Measurements from ENCODE around the gene MRPL41.
"Not testable (repeated sequence)": the region's sequence is repeated elsewhere in the genome, so short reads cannot be mapped to it uniquely, and the experiment has no call there.

Gene MRPL41

GRCh38 chr9:137554349-137554748 lies 2.7 kb downstream of the MRPL41 start:
- no peak for DNase-seq

DNA sequence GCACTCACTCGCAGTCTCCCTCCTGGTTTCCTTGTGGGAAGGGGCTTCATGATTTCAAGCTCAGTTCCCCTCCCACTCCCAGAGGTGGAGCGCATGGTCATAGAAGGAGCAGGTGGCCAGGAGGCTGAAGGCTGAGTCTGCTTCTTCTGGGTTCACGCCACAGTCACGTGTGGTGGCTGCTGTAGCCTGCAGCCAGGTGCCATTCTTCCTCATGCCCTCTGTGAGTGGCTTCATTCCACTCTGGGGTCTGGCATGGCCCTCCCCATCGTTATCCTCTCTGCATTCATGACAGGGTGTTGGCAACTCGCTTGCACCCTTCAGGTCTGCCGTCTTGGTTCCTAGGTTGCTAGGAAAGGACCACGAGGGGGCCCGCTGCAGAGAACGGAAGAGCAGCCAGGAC lies 3.5 kb downstream of the MRPL41 start:
- DNase-seq, result no peak

- no peak for DNase-seq
Observed at GRCh38 chr9:137556069-137556838, 4.6 kb downstream of the MRPL41 start.

DNA sequence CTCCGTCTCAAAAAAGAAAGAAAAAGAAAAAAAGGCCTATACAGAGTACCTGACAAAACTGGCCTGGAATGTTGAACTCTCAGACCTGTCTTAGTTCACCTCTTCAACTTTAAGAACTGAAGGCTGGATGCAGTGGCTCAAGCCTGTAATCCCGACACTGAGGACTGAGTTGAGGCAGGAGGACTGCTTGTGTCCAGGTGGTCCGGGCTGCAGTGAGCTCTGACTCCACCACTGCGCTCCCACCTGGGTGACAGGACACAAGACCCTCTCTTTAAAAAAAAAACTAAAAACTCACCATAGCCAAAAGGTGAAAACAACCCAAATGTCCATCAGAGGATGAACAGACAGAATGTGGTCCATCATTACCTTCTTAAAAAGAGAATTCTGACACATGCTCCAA lies 6.4 kb downstream of the MRPL41 start:
- no peak for DNase-seq

DNA sequence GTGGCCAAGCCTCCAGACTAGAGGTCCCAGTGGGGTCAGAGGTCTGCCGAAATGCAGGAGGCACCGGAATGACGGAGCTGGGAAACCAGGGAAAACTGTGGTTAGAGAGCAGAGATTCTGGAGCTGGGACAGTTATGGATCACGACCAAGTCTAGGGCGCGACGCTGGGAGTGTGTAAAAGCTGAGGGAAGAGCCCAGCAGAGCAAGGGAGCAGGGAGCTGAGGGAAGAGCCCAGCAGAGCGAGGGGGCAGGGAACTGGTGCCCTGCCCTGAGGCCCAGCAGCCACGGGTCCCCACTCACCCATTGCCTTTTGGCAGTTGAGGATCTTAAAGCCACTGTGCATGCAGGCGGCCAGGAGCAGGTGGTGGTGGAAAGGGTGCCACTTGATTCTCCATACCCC lies 12.5 kb downstream of the MRPL41 start:
- DNase-seq, result no peak

DNA sequence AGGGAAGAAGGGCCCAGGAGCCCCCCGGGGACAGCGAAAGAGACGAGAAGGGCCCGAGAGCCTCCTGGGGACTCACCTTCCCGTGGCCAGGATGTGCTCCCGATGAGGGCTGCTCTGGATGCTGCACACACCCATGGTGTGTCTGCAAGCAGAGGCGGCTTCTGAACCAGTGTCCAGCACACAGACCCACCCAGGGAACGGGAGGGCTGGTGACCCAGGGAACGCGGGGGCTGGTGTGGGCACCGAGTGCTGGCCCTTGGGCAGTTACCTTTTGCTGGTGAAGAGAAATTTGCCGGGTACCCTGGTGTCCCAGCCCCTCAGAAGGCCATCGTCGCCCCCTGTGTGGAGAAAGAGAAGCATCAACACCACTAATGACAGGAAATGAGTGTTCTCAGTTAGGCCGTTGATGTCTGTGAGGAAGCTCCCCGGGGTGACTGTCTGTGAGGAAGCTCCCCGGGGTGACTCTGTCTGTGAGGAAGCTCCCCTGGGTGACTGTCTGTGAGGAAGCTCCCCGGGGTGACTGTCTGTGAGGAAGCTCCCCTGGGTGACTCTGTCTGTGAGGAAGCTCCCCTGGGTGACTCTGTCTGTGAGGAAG lies 13.2 kb downstream of the MRPL41 start:
- no peak for DNase-seq

DNA sequence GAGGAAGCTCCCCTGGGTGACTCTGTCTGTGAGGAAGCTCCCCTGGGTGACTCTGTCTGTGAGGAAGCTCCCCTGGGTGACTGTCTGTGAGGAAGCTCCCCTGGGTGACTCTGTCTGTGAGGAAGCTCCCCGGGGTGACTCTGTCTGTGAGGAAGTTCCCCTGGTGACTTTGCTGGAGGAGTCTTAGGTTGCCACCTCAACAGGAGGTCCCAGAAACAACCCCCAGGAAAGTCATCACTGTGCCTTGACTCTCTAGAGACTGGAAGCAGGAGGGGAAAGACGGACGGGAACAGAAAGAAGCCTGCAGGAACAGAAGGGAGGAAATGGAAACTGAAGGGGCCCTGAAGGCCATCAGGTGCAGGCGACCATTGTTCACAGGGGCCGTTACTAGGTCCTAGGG lies 16.8 kb downstream of the MRPL41 start:
- not testable (repeated sequence) for DNase-seq

- DNase-seq, result no peak
Observed at GRCh38 chr9:137569609-137570203, 18.0 kb downstream of the MRPL41 start.

- DNase-seq, result no peak
Observed at GRCh38 chr9:137570566-137570965, 18.9 kb downstream of the MRPL41 start.

DNA sequence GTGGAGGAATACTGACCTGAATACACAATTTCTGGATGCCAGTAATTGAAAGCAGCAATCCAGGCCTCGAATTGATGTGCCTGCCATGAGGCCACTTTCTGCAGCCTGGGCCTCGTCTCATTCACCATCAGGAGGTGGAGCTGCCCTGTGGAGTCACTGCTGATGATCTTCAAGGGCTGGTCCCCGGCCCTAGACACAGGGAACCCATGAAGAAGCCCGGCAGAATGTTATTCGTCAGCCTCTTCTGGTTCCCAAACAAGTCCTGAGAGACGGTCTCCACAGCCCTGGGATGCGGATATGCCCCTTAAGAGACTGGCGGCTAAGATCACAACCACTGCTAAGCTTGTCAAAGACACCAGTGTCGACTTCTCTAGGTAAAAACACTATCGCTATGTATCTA lies 22.5 kb downstream of the MRPL41 start:
- DNase-seq, result no peak

DNA sequence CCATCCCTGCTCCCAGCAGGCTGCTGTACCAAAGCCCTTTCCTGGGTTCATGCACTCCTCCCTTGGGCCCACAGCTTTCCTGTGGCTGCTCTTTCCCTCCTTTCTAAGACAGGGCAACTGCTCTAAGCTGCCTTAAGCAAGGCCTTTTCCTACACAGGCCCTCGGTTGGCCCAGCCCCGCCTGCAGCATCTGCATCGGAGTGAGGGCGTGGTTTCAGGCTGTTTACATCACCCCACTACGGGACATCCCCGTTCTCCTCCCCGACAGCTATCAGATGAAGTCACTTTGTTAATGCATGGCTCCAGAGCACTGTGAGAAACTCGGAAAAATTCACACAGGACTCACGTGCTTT lies 23.7 kb downstream of the MRPL41 start:
- DNase-seq, result no peak

DNA sequence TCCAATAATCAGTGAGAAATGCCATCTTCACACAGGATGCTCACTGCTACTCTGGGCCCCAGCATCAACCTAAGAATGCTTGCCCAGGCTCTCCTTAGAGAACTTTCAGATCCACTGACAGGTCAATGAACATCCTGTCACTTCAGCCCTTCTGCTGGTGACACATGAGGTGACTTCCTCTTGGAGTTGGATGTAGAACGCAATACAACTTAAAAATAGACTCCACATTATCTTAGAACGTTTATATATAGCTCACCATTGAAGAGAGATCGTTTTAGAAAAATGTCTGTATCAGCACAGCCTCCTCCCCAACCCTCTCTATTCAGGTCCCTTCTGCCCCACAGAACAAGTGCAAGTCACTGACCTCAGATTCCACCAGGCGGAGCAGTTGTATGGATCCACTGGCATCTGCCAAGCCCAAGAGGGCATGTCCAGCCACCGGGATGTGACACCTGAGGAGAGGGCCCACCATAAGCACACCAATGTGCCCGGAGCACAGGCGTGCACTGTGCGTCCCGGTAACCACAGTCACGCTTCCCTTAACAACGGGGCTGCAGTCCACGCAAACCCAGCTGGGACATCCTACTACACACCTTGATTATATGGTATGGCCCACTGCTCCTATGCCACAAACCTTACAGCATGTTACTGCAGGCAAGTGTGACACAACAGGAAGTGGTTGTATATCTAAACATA lies 24.2 kb downstream of the MRPL41 start:
- no peak for DNase-seq

DNA sequence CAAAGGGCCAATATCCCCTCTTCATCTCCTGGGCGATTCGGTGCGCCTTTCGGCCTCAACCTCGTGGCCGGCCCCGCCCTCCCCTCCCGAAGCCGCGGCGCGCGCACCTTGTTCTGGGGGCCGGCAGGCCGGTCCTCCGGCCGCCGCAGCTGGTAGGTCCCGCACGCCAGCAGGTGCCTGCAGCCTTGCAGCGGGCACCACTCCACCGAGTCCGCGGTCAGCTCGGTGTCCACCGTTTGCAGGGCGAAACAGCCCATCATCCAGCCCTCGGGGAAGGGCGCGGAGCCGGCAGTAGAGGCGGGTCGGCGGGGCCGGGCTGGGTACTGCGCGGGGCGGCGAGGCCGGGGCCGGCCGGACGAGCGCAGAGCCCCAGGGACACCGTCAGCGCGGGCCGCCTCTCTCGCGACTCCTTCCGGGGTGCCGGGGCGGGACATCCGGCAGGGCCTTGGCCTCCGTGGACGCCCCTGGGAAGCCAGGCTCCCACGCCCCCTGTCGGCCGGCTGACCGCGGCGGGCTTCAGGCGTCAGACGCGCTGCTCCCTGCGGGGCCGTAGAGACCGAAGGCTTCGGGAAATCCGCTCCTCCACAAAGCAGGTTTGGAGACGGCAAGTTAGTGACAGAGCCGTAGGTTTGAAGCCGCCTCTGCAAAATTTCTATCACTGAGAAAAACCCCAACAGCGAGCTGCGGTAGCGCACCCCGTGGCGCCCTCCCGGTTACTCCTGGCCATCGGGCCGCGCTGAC lies 27.0 kb downstream of the MRPL41 start, which contains the start of gene DPH7:
DPH7 (minus strand) TSS at position 408 of the 741 bp plus-strand sequence; CDS start at position 260, 148 bp downstream.
- DNase-seq, result peak; percentile 84

DNA sequence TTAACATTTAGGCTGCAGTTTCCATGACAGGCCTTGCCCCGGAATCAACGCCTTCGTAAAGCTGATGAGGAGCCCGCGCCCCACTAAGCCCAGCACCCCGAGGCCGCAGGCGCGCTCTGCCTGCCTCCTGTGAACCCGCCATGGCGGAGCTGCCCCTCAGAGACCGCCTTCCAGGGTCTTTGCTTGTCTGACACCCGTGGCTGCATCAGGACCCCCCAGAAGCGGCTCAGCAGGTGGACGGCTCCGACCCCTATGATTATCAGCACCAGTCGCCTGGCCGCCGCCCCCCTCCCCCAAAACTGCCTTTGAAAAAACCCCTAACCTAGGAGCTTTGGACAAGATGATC lies 27.6 kb downstream of the MRPL41 start:
- DNase-seq, result no peak

DNA sequence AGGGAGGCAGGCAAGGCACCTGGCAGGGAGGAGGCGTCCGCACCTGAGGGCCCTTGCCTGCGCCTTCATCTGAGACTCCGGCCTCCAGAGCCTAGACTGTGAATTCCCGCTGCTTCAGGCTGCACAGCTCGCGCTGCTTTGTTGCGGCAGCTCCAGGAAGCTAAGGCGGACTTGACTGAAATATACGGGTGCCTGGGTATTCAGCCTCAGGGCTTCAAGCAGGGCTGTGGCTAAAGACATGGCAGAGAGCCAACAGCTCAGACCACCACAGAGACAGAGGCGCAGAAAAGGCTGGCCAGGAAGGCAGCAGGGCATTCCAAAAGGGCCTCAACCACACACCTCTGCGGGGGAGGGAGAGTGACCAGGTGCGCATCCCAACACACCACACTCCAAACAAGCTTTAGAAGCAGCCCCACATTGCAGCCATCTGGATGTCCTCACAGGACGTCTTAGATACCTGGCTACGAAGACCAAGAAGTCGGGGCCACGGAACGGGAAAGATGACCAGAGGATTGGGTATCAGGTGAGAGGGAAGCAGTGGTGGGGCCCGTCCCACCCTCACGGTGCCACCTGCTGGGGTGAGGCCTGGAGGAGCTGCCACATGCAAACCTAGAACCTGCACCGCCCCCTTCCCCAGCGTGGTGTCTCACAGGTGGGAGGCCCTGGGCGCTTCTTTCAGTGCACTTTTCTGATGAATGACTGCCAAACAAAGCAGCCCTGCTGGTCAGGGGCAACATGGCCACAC lies 28.7 kb downstream of the MRPL41 start:
- no peak for DNase-seq

- DNase-seq, result no peak
Observed at GRCh38 chr9:137580954-137581322, 29.3 kb downstream of the MRPL41 start.

GRCh38 chr9:137581361-137582285 lies 29.9 kb downstream of the MRPL41 start:
- no peak for DNase-seq

DNA sequence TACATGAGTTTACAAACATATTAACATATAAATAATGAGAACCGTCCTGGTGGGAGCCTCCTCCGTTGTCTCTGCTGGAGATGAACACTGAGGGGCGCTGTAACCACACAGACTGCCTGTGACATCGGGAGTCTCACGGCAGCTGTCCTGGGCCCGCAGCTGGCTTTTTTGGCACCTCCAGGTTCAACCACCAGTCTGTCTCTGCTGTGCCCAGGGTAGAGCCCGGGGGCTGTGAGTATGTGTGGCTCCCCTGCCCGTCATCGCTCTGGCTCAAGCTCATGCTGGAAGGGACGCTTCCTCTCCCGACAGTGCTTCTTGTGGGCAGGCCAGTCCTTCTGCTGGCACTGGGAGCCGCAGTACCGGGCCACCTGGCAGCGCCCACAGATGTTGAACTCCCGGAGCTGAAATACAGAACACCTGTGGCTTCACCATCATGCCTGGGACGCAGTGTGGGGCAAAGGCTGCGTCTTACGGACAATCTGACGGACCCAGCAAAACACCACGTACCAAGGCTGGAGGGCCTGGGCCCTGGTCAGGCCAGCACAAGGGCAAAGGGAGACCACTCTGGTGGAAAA lies 30.7 kb downstream of the MRPL41 start:
- no peak for DNase-seq

GRCh38 chr9:137583347-137583746 lies 31.7 kb downstream of the MRPL41 start:
- DNase-seq, result no peak

- no peak for DNase-seq
Observed at GRCh38 chr9:137583957-137584356, 32.3 kb downstream of the MRPL41 start.

DNA sequence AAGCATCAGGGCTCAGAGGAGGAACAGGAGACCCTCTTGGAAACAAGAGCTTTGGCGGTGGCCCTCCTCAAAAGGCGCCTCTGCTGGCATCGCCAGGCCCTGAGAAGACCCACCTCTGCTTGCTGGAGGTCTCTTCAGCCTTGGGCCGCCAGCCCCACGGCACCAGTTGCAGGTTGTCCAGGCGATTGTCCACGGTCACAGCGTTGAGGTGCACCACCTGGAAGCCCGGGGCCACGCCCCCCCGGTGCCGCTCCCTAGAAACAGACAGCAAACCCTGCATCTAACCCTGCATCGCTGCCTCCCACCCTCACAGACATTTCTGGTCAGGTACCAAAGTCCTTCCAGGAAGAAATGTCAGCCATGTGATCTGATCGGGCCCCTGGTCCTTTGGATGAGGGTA lies 35.2 kb downstream of the MRPL41 start:
- DNase-seq, result no peak

Data from NCI-H1105 (cell line).